OCI-LY7 (cell line): Measurements from ENCODE around the gene TPP1.

ENCODE experiments used
- CTCF ChIP-seq: fragments of 200-600 bp; sonication (generic); conservative IDR thresholded peaks from 2 replicates; pipeline ENCODE4 v1.5.1; 2014; ENCODE audit warnings: mild to moderate bottlenecking, antibody characterized with exemption, low read length, moderate library complexity, mixed read lengths
- EZH2phosphoT487 ChIP-seq: fragments of 200-600 bp; sonication (generic); IDR thresholded peaks from 2 replicates; pipeline ENCODE4 v1.6.1; 2018; ENCODE audit warnings: low read depth, borderline replicate concordance, mild to moderate bottlenecking, mixed run types, antibody characterized with exemption, low read length, moderate library complexity, mixed read lengths

GRCh38 chr11:6629573-6629891 lies 10.3 kb upstream of the TPP1 start:
- TF ChIP-seq CTCF, result no peak
- no peak for TF ChIP-seq EZH2phosphoT487
